Measurements from ENCODE around the gene CYSTM1.

- TF ChIP-seq POLR2A (IDR thresholded peaks at IDR 0.05; ENCODE audit: low read depth, low read length) (no peak), CTCF (IDR thresholded peaks at IDR 0.05; ENCODE audit: extremely low read depth in 1 of 2, insufficient read depth in 1 of 2, low read depth in 1 of 2, low read length in 2 of 2) (no peak), EZH2 (IDR thresholded peaks at IDR 0.05; ENCODE audit: borderline replicate concordance, low read depth, low read length, severe bottlenecking) (no peak)
- TF ChIP-seq, protein P1, sequence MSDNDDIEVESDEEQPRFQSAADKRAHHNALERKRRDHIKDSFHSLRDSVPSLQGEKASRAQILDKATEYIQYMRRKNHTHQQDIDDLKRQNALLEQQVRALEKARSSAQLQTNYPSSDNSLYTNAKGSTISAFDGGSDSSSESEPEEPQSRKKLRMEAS (IDR thresholded peaks at IDR 0.05; ENCODE audit: insufficient read depth, insufficient read length), result no peak
Measured at GRCh38 chr5:140172483-140172882, 2.5 kb upstream of the CYSTM1 start.
